Measurements from ENCODE around the gene SPO11. TPM values are rescaled to one million over a fixed set of nuclear protein-coding genes. Genes with fewer than 3 reads are reported as not detected.

The SPO11 gene
- total RNA-seq, 4 donors from 2014 or later, result not detected

- Histone ChIP-seq H3K27ac (no peak overlapping the region), H3K36me3 (no peaks in the 10 kb centered on the region), H3K4me1 (no peaks in the 10 kb centered on the region), H3K9me3 (no peaks in the 10 kb centered on the region), H3K4me3 (no peak overlapping the region), H3K27me3 (no peaks in the 10 kb centered on the region)
- TF ChIP-seq CTCF (IDR thresholded peaks at IDR 0.05) (no peak), POLR2A (IDR thresholded peaks at IDR 0.05) (no peak)
- no peak for DNase-seq
Observed at GRCh38 chr20:57291003-57291402, 38.6 kb upstream of the SPO11 start.

- no peaks in the 10 kb centered on the region for H3K27me3 ChIP-seq
- no peaks in the 10 kb centered on the region for H3K4me1 ChIP-seq
- TF ChIP-seq CTCF (IDR thresholded peaks at IDR 0.05), result no peak
- TF ChIP-seq POLR2A (IDR thresholded peaks at IDR 0.05), result no peak
- H3K4me3 ChIP-seq, result no peak overlapping the region
- H3K36me3 ChIP-seq, result no peaks in the 10 kb centered on the region
- no peaks in the 10 kb centered on the region for H3K9me3 ChIP-seq
- DNase-seq, result no peak
- no peak overlapping the region for H3K27ac ChIP-seq
Observed at GRCh38 chr20:57291694-57292093, 37.9 kb upstream of the SPO11 start.

- TF ChIP-seq CTCF (IDR thresholded peaks at IDR 0.05) (no peak), POLR2A (IDR thresholded peaks at IDR 0.05) (no peak)
- H3K36me3 ChIP-seq, result no peaks in the 10 kb centered on the region
- no peak overlapping the region for H3K4me3 ChIP-seq
- H3K9me3 ChIP-seq, result no peaks in the 10 kb centered on the region
- H3K4me1 ChIP-seq, result no peaks in the 10 kb centered on the region
- H3K27ac ChIP-seq, result no peak overlapping the region
- no peaks in the 10 kb centered on the region for H3K27me3 ChIP-seq
- DNase-seq, result no peak
Observed at GRCh38 chr20:57292611-57293010, 37.0 kb upstream of the SPO11 start.

- H3K27ac ChIP-seq, result no peak overlapping the region
- TF ChIP-seq CTCF (IDR thresholded peaks at IDR 0.05), result no peak
- TF ChIP-seq POLR2A (IDR thresholded peaks at IDR 0.05), result no peak
- no peak overlapping the region for H3K4me3 ChIP-seq
- no peak for DNase-seq
- H3K27me3 ChIP-seq, result no peaks in the 10 kb centered on the region
- no peaks in the 10 kb centered on the region for H3K4me1 ChIP-seq
- no peaks in the 10 kb centered on the region for H3K36me3 ChIP-seq
- no peaks in the 10 kb centered on the region for H3K9me3 ChIP-seq
Observed at GRCh38 chr20:57293995-57294394, 35.6 kb upstream of the SPO11 start.

- H3K4me1 ChIP-seq, result no peaks in the 10 kb centered on the region
- DNase-seq, result no peak
- H3K4me3 ChIP-seq, result no peak overlapping the region
- TF ChIP-seq CTCF (IDR thresholded peaks at IDR 0.05), result no peak
- no peak for TF ChIP-seq POLR2A (IDR thresholded peaks at IDR 0.05)
- no peaks in the 10 kb centered on the region for H3K36me3 ChIP-seq
- no peak overlapping the region for H3K27ac ChIP-seq
- H3K9me3 ChIP-seq, result no peaks in the 10 kb centered on the region
- H3K27me3 ChIP-seq, result no peaks in the 10 kb centered on the region
Observed at GRCh38 chr20:57294550-57294949, 35.1 kb upstream of the SPO11 start.

GRCh38 chr20:57298457-57298856 lies 31.1 kb upstream of the SPO11 start:
- Histone ChIP-seq H3K9me3 (no peaks in the 10 kb centered on the region), H3K27ac (no peak overlapping the region), H3K4me3 (no peak overlapping the region), H3K36me3 (no peaks in the 10 kb centered on the region), H3K27me3 (no peaks in the 10 kb centered on the region), H3K4me1 (no peaks in the 10 kb centered on the region)
- no peak for DNase-seq
- TF ChIP-seq CTCF (IDR thresholded peaks at IDR 0.05) (no peak), POLR2A (IDR thresholded peaks at IDR 0.05) (no peak)

All from Peyer's patch (tissue), 4 donors.